Neural progenitor cell (in vitro differentiated cells): Measurements from ENCODE around the gene CCNH.

Source experiments
- CTCF ChIP-seq: fragments of 200-600 bp; sonication (generic); IDR thresholded peaks from 2 replicates; pipeline ENCODE4 v1.5.1; 2017; ENCODE audit warnings: antibody characterized with exemption, mild to moderate bottlenecking
- EZH2 ChIP-seq: fragments of 200-600 bp; sonication (generic); IDR thresholded peaks from 2 replicates; pipeline ENCODE4 v1.6.1; 2017; ENCODE audit warnings: antibody characterized with exemption, mild to moderate bottlenecking, moderate library complexity
- EZH2phosphoT487 ChIP-seq: fragments of 200-600 bp; sonication (generic); IDR thresholded peaks from 2 replicates; pipeline ENCODE4 v1.6.1; 2017; ENCODE audit warnings: antibody characterized with exemption

- TF ChIP-seq CTCF: no peak
- TF ChIP-seq EZH2: no peak
- no peak for TF ChIP-seq EZH2phosphoT487
Observed at GRCh38 chr5:87401626-87402025, 11.1 kb downstream of the CCNH start.
